ENCODE data around the gene BPIFA2. TPM values are rescaled to one million over a fixed set of nuclear protein-coding genes. Genes with fewer than 3 reads are reported as not detected.

The BPIFA2 gene
- total and polyA plus RNA-seq, 2 donors (not counting 1 experiment from before 2014, with no cell fraction given) = not detected

- no peak overlapping the region for H3K9ac ChIP-seq (ENCODE audit: low read length)
- H3K27me3 ChIP-seq (replicated peaks in 1 of 4; ENCODE audit: control extremely low read depth in 1 of 4, control insufficient read depth in 3 of 4, insufficient read depth in 4 of 4, low read length in 3 of 4) = peaks cover 0 to 3% (median 1%) of the 10 kb centered on the region in 4 experiments
- no peaks in the 10 kb centered on the region for H3K4me1 ChIP-seq (ENCODE audit: control insufficient read depth in 2 of 2, insufficient read depth in 2 of 2, low read length in 2 of 2)
- no peaks in the 10 kb centered on the region for H4K20me1 ChIP-seq (ENCODE audit: control insufficient read depth, insufficient read depth, low read length, poor library complexity, severe bottlenecking)
- 83% methylated on average over 5 of the region's 8 CpGs for WGBS (ENCODE audit: insufficient coverage)
- Mint-ChIP-seq H3K4me3 (no peak overlapping the region), H3K27me3 (peaks cover 12% of the 10 kb centered on the region), H3K4me1 (no peaks in the 10 kb centered on the region), H3K27ac (no peak overlapping the region), H3K9me3 (ENCODE audit: insufficient read depth) (no peaks in the 10 kb centered on the region)
- H3K36me3 ChIP-seq (replicated peaks in 1 of 2; ENCODE audit: control extremely low read depth in 1 of 2, control insufficient read depth in 1 of 2, extremely low read depth in 1 of 2, insufficient read depth in 2 of 2, low read length in 1 of 2) = no peaks in the 10 kb centered on the region
- ATAC-seq (ENCODE audit: low read depth) (no peak), DNase-seq (no peak)
- H3K27ac ChIP-seq (ENCODE audit: low read length in 2 of 2) = no peak overlapping the region
- no peaks in the 10 kb centered on the region for H3K79me2 ChIP-seq (ENCODE audit: control insufficient read depth, insufficient read depth, low read length)
- H2AFZ ChIP-seq (ENCODE audit: insufficient read depth, low read depth, low read length, poor library complexity, severe bottlenecking) = no peak overlapping the region
- no peaks in the 10 kb centered on the region for H3K9me3 ChIP-seq (ENCODE audit: control extremely low read depth in 1 of 3, control insufficient read depth in 2 of 3, insufficient read depth in 1 of 3, low read length in 2 of 3)
- ChIA-PET CTCF (no interaction called here), POLR2A (no interaction called here)
- H3K4me3 ChIP-seq (ENCODE audit: control extremely low read depth in 1 of 5, extremely low read depth in 1 of 5, insufficient read depth in 1 of 5, low read depth in 2 of 5, low read length in 4 of 5) = no peak overlapping the region
- TF ChIP-seq, protein P1, sequence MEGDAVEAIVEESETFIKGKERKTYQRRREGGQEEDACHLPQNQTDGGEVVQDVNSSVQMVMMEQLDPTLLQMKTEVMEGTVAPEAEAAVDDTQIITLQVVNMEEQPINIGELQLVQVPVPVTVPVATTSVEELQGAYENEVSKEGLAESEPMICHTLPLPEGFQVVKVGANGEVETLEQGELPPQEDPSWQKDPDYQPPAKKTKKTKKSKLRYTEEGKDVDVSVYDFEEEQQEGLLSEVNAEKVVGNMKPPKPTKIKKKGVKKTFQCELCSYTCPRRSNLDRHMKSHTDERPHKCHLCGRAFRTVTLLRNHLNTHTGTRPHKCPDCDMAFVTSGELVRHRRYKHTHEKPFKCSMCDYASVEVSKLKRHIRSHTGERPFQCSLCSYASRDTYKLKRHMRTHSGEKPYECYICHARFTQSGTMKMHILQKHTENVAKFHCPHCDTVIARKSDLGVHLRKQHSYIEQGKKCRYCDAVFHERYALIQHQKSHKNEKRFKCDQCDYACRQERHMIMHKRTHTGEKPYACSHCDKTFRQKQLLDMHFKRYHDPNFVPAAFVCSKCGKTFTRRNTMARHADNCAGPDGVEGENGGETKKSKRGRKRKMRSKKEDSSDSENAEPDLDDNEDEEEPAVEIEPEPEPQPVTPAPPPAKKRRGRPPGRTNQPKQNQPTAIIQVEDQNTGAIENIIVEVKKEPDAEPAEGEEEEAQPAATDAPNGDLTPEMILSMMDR (IDR thresholded peaks at IDR 0.05) = no peak
- no peak for TF ChIP-seq EZH2 (IDR thresholded peaks at IDR 0.05; ENCODE audit: borderline replicate concordance, insufficient read depth, low read depth, low read length, poor library complexity, severe bottlenecking)
- H3K4me2 ChIP-seq (replicated peaks; ENCODE audit: low read depth, low read length, poor library complexity, severe bottlenecking) = no peak overlapping the region
- intact Hi-C loops (cut with micrococcal nuclease) = no loop called here
Observed at GRCh38 chr20:33192912-33193501, 25.0 kb downstream of the BPIFA2 start.

GRCh38 chr20:33199026-33199425 is 31.1 kb downstream of the BPIFA2 start:
- Mint-ChIP-seq H3K4me3 (no peak overlapping the region), H3K9me3 (ENCODE audit: insufficient read depth) (no peaks in the 10 kb centered on the region), H3K27me3 (peaks cover 28% of the 10 kb centered on the region), H3K4me1 (no peaks in the 10 kb centered on the region), H3K27ac (no peak overlapping the region)
- intact Hi-C loops (cut with micrococcal nuclease) = no loop called here
- ChIA-PET CTCF (interaction anchor here (1.8 kb wide), 1 partner anchor 8 kb away, joined by 5 read pairs; no protein-coding TSS in a partner anchor), POLR2A (no interaction called here)
- no peaks in the 10 kb centered on the region for H3K9me3 ChIP-seq (ENCODE audit: control extremely low read depth in 1 of 3, control insufficient read depth in 2 of 3, insufficient read depth in 1 of 3, low read length in 2 of 3)
- no peaks in the 10 kb centered on the region for H3K79me2 ChIP-seq (ENCODE audit: control insufficient read depth, insufficient read depth, low read length)
- no peak overlapping the region for H2AFZ ChIP-seq (ENCODE audit: insufficient read depth, low read depth, low read length, poor library complexity, severe bottlenecking)
- no peak overlapping the region for H3K4me3 ChIP-seq (ENCODE audit: control extremely low read depth in 1 of 5, extremely low read depth in 1 of 5, insufficient read depth in 1 of 5, low read depth in 2 of 5, low read length in 4 of 5)
- no peaks in the 10 kb centered on the region for H3K4me1 ChIP-seq (ENCODE audit: control insufficient read depth in 2 of 2, insufficient read depth in 2 of 2, low read length in 2 of 2)
- DNase-seq (no peak), ATAC-seq (ENCODE audit: low read depth) (no peak)
- 86% methylated on average over 1 of the region's 3 CpGs for WGBS (ENCODE audit: insufficient coverage)
- TF ChIP-seq, protein P1 (IDR thresholded peaks at IDR 0.05) = no peak
- no peak for TF ChIP-seq EZH2 (IDR thresholded peaks at IDR 0.05; ENCODE audit: borderline replicate concordance, insufficient read depth, low read depth, low read length, poor library complexity, severe bottlenecking)
- H3K36me3 ChIP-seq (replicated peaks in 1 of 2; ENCODE audit: control extremely low read depth in 1 of 2, control insufficient read depth in 1 of 2, extremely low read depth in 1 of 2, insufficient read depth in 2 of 2, low read length in 1 of 2) = no peaks in the 10 kb centered on the region
- no peak overlapping the region for H3K27ac ChIP-seq (ENCODE audit: low read length in 2 of 2)
- H3K4me2 ChIP-seq (replicated peaks; ENCODE audit: low read depth, low read length, poor library complexity, severe bottlenecking) = no peak overlapping the region
- H4K20me1 ChIP-seq (ENCODE audit: control insufficient read depth, insufficient read depth, low read length, poor library complexity, severe bottlenecking) = no peaks in the 10 kb centered on the region
- H3K9ac ChIP-seq (ENCODE audit: low read length) = no peak overlapping the region
- H3K27me3 ChIP-seq (replicated peaks in 1 of 4; ENCODE audit: control extremely low read depth in 1 of 4, control insufficient read depth in 3 of 4, insufficient read depth in 4 of 4, low read length in 3 of 4) = peaks cover 0 to 8% (median 2%) of the 10 kb centered on the region in 4 experiments

Measured in B cell (primary cell).